MCF 10A (cell line): ENCODE results near the gene OR13C8. TPM values are rescaled to one million over a fixed set of nuclear protein-coding genes. Genes with fewer than 3 reads are reported as not detected.

ENCODE experiments used
- BruUV-seq: library from RNA; stranded (reverse); fragments of 400-500 nt; replicated peaks from 2 replicates; lab custom pipeline; 2021; lab: Mats Ljungman, UMichigan
- CTCF ChIA-PET: fragments of 300-600 bp; sonication (Branson Sonifier 250); formaldehyde crosslinking; extraction: SDS; loops from one replicate; lab custom pipeline; 2021; ENCODE audit warnings: antibody characterized with exemption, inconsistent platforms; lab: Yijun Ruan, JAX
- POLR2A ChIA-PET: fragments of 300-600, 350-650 bp; sonication (Branson Sonifier 250); formaldehyde crosslinking; extraction: SDS; loops from one replicate; lab custom pipeline; 2020; ENCODE audit warnings: antibody characterized with exemption, inconsistent platforms; lab: Yijun Ruan, JAX
- DNase-seq: peaks from one replicate; pipeline ENCODE4 v3.0.0-alpha.2; 2018; ENCODE audit not compliant: unreplicated experiment
- H3K27ac Mint-ChIP-seq: one replicate; pipeline ENCODE4 v1.8.0; 2022; ENCODE audit warnings: mild to moderate bottlenecking, low read depth, mixed read lengths; ENCODE audit not compliant: unreplicated experiment
- H3K27me3 Mint-ChIP-seq: one replicate; pipeline ENCODE4 v1.8.0; 2022; ENCODE audit warnings: mixed read lengths; ENCODE audit not compliant: insufficient read depth, unreplicated experiment
- H3K36me3 Mint-ChIP-seq: one replicate; pipeline ENCODE4 v1.8.0; 2022; ENCODE audit warnings: mild to moderate bottlenecking, moderate library complexity, mixed read lengths; ENCODE audit not compliant: insufficient read depth, unreplicated experiment
- H3K4me1 Mint-ChIP-seq: one replicate; pipeline ENCODE4 v1.8.0; 2022; ENCODE audit warnings: mixed read lengths; ENCODE audit not compliant: insufficient read depth, unreplicated experiment
- H3K4me3 Mint-ChIP-seq: one replicate; pipeline ENCODE4 v1.8.0; 2022; ENCODE audit warnings: mild to moderate bottlenecking, moderate library complexity, mixed read lengths; ENCODE audit not compliant: unreplicated experiment
- H3K9me3 Mint-ChIP-seq: one replicate; pipeline ENCODE4 v1.8.0; 2022; ENCODE audit warnings: mixed read lengths; ENCODE audit not compliant: unreplicated experiment
- intact Hi-C: fragments of 100-400 bp; cut with micrococcal nuclease; formaldehyde crosslinking; loops from 2 replicates; pipeline ENCODE4 v1.14.1; 2022
- total RNA-seq: library from RNA; stranded (reverse); gene quantifications from 2 replicates; pipeline ENCODE4 v1.2.3, GENCODE V29; 2022
- TF ChIP-seq, protein P1 (sequence below): fragments of 200-600 bp; IDR thresholded peaks from one replicate; pipeline ENCODE4 v1.8.0; 2022; ENCODE audit warnings: antibody characterized with exemption, mild to moderate bottlenecking; ENCODE audit not compliant: unreplicated experiment

The OR13C8 gene
- total RNA-seq, 1 experiment from 2014 or later: not detected

GRCh38 chr9:104539275-104539674 is 29.7 kb upstream of the OR13C8 start:
- Mint-ChIP-seq H3K27me3 (no peaks in the 10 kb centered on the region), H3K36me3 (no peaks in the 10 kb centered on the region), H3K9me3 (no peaks in the 10 kb centered on the region), H3K4me1 (no peaks in the 10 kb centered on the region), H3K4me3 (no peak overlapping the region), H3K27ac (no peak overlapping the region)
- ChIA-PET CTCF (no interaction called here), POLR2A (no interaction called here)
- intact Hi-C loops: no loop called here
- DNase-seq: no peak
- BruUV-seq: no TSS peak
- TF ChIP-seq, protein P1, sequence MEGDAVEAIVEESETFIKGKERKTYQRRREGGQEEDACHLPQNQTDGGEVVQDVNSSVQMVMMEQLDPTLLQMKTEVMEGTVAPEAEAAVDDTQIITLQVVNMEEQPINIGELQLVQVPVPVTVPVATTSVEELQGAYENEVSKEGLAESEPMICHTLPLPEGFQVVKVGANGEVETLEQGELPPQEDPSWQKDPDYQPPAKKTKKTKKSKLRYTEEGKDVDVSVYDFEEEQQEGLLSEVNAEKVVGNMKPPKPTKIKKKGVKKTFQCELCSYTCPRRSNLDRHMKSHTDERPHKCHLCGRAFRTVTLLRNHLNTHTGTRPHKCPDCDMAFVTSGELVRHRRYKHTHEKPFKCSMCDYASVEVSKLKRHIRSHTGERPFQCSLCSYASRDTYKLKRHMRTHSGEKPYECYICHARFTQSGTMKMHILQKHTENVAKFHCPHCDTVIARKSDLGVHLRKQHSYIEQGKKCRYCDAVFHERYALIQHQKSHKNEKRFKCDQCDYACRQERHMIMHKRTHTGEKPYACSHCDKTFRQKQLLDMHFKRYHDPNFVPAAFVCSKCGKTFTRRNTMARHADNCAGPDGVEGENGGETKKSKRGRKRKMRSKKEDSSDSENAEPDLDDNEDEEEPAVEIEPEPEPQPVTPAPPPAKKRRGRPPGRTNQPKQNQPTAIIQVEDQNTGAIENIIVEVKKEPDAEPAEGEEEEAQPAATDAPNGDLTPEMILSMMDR: no peak

GRCh38 chr9:104544644-104545043 is 24.3 kb upstream of the OR13C8 start:
- intact Hi-C loops: no loop called here
- H3K9me3 Mint-ChIP-seq: no peaks in the 10 kb centered on the region
- no peaks in the 10 kb centered on the region for H3K27me3 Mint-ChIP-seq
- no peak overlapping the region for H3K27ac Mint-ChIP-seq
- BruUV-seq: no TSS peak
- H3K4me3 Mint-ChIP-seq: no peak overlapping the region
- H3K36me3 Mint-ChIP-seq: no peaks in the 10 kb centered on the region
- TF ChIP-seq, protein P1: no peak
- H3K4me1 Mint-ChIP-seq: no peaks in the 10 kb centered on the region
- ChIA-PET POLR2A (no interaction called here), CTCF (interaction anchor here (0.6 to 0.9 kb wide), 4 partner anchors 13 to 26 kb away, joined by 3 to 4 read pairs (median 3); no protein-coding TSS in a partner anchor)
- no peak for DNase-seq

GRCh38 chr9:104553261-104553660 is 15.7 kb upstream of the OR13C8 start:
- TF ChIP-seq, protein P1: no peak
- no TSS peak for BruUV-seq
- peaks cover 10% of the 10 kb centered on the region for H3K4me1 Mint-ChIP-seq
- H3K9me3 Mint-ChIP-seq: no peaks in the 10 kb centered on the region
- intact Hi-C loops: no loop called here
- H3K36me3 Mint-ChIP-seq: no peaks in the 10 kb centered on the region
- H3K4me3 Mint-ChIP-seq: no peak overlapping the region
- DNase-seq: no peak
- no peak overlapping the region for H3K27ac Mint-ChIP-seq
- ChIA-PET CTCF (interaction anchor here (0.6 kb wide), 1 partner anchor 194 kb away, joined by 4 read pairs; no protein-coding TSS in a partner anchor), POLR2A (no interaction called here)
- H3K27me3 Mint-ChIP-seq: no peaks in the 10 kb centered on the region

- CTCF ChIA-PET: no interaction called here
- H3K4me1 Mint-ChIP-seq: peaks cover 10% of the 10 kb centered on the region
- no peaks in the 10 kb centered on the region for H3K36me3 Mint-ChIP-seq
- POLR2A ChIA-PET: no interaction called here
- BruUV-seq: no TSS peak
- H3K27ac Mint-ChIP-seq: no peak overlapping the region
- DNase-seq: no peak
- peaks cover 6% of the 10 kb centered on the region for H3K9me3 Mint-ChIP-seq
- intact Hi-C loops: no loop called here
- no peaks in the 10 kb centered on the region for H3K27me3 Mint-ChIP-seq
- TF ChIP-seq, protein P1: no peak
- no peak overlapping the region for H3K4me3 Mint-ChIP-seq
These were observed 13.4 kb upstream of the OR13C8 start for GRCh38 chr9:104555521-104555920.
